GM21526 (cell line): ENCODE data around the gene ACOT2.

ENCODE experiments used
- ATAC-seq: cut with Tn5 transposase; IDR thresholded peaks from one replicate; pipeline ENCODE4 v1.9.1; 2021; ENCODE audit warnings: moderate library complexity; ENCODE audit not compliant: unreplicated experiment, low FRiP score

The ACOT2 gene

GRCh38 chr14:73612339-73613045 lies 43.5 kb downstream of the ACOT2 start, which contains the start of gene ACOT6:
Gene ACOT6 (plus strand): TSS chr14:73612517. CDS start chr14:73612572, 55 bp downstream.
- peak; percentile 76 for ATAC-seq

- ATAC-seq: no peak
Observed at GRCh38 chr14:73613046-73613383, 44.0 kb downstream of the ACOT2 start.

GRCh38 chr14:73613419-73613963 lies 44.5 kb downstream of the ACOT2 start:
- no peak for ATAC-seq

GRCh38 chr14:73616831-73617230 lies 47.8 kb downstream of the ACOT2 start:
- ATAC-seq: no peak

- ATAC-seq: no peak
Observed at GRCh38 chr14:73619524-73619923, 50.5 kb downstream of the ACOT2 start.

- no peak for ATAC-seq
Observed at GRCh38 chr14:73620268-73620667, 51.3 kb downstream of the ACOT2 start.

GRCh38 chr14:73623504-73624054 lies 54.6 kb downstream of the ACOT2 start:
- no peak for ATAC-seq
